HEK293 (cell line): Measurements from ENCODE around the gene IGFL1.

ENCODE experiments used
- CTCF ChIA-PET: fragments of 350-600 bp; formaldehyde crosslinking; extraction: SDS; loops from one replicate; lab custom pipeline; 2021; ENCODE audit warnings: antibody characterized with exemption; lab: Yijun Ruan, JAX
- POLR2A ChIA-PET: fragments of 300-600 bp; formaldehyde crosslinking; extraction: SDS; loops from one replicate; lab custom pipeline; 2020; ENCODE audit warnings: antibody characterized with exemption, inconsistent platforms; lab: Yijun Ruan, JAX
- H3K27ac ChIP-seq: fragments of 200-500 bp; sonication (Bioruptor generic); 2 replicates; pipeline ENCODE4 v1.5.1; 2014; ENCODE audit warnings: low read depth, low read length, control low read depth, inconsistent platforms; ENCODE audit errors: extremely low read depth
- H3K36me3 ChIP-seq, 2 experiments: fragments of 200-500 bp in 1 of 2; sonication (Bioruptor generic) in 1 of 2; 1 replicate in 1 of 2; 2 replicates in 1 of 2; pipeline ENCODE4 v1.5.1; 2014 to 2017; ENCODE audit warnings: inconsistent platforms in 2 of 2, low read length in 2 of 2; ENCODE audit not compliant: control insufficient read depth in 2 of 2, insufficient read depth in 1 of 2
- H3K4me1 ChIP-seq: fragments of 200-500 bp; sonication (Bioruptor generic); 2 replicates; pipeline ENCODE4 v1.5.1; 2014; ENCODE audit warnings: mild to moderate bottlenecking, low read length, inconsistent platforms; ENCODE audit not compliant: control insufficient read depth, insufficient read depth
- H3K4me3 ChIP-seq: 2 replicates; pipeline ENCODE4 v1.5.1; 2011; ENCODE audit warnings: low read depth, mild to moderate bottlenecking, control low read depth, low read length, moderate library complexity
- H3K9me3 ChIP-seq: fragments of 200-500 bp; sonication (Bioruptor generic); 2 replicates; pipeline ENCODE4 v1.5.1; 2014; ENCODE audit warnings: low read depth, low read length, inconsistent platforms; ENCODE audit not compliant: control insufficient read depth, insufficient read depth
- HOXD13 ChIP-seq: sonication (generic); formaldehyde crosslinking; IDR thresholded peaks from 2 replicates; pipeline ENCODE4 v1.8.0; 2022; ENCODE audit warnings: missing genetic modification reagents, borderline replicate concordance
- KLF10 ChIP-seq: fragments of 450-650 bp; IDR thresholded peaks from 2 replicates; pipeline ENCODE4 v1.5.1; 2018; ENCODE audit warnings: missing biosample characterization, mild to moderate bottlenecking, missing genetic modification characterization
- PRDM2 ChIP-seq: fragments of 450-650 bp; formaldehyde crosslinking; IDR thresholded peaks from 2 replicates; pipeline ENCODE4 v1.5.1; 2016; ENCODE audit warnings: missing biosample characterization, missing genetic modification characterization, borderline replicate concordance
- RBAK ChIP-seq: fragments of 450-650 bp; formaldehyde crosslinking; IDR thresholded peaks from 2 replicates; pipeline ENCODE4 v1.5.1; 2016; ENCODE audit warnings: missing biosample characterization, missing genetic modification characterization
- REST ChIP-seq: fragments of 450-650 bp; formaldehyde crosslinking; IDR thresholded peaks from 2 replicates; pipeline ENCODE4 v1.5.1; 2016; ENCODE audit warnings: missing biosample characterization, missing genetic modification characterization
- ZBTB10 ChIP-seq: fragments of 450-650 bp; formaldehyde crosslinking; IDR thresholded peaks from 2 replicates; pipeline ENCODE4 v1.5.1; 2016; ENCODE audit warnings: missing biosample characterization, missing genetic modification characterization
- ZFP3 ChIP-seq: fragments of 450-650 bp; formaldehyde crosslinking; IDR thresholded peaks from 2 replicates; pipeline ENCODE4 v1.5.1; 2016; ENCODE audit warnings: low read depth, missing biosample characterization, missing genetic modification characterization
- ZFP69B ChIP-seq: fragments of 450-650 bp; formaldehyde crosslinking; IDR thresholded peaks from 2 replicates; pipeline ENCODE4 v1.5.1; 2016; ENCODE audit warnings: missing biosample characterization, missing genetic modification characterization
- ZNF18 ChIP-seq: fragments of 450-650 bp; formaldehyde crosslinking; IDR thresholded peaks from 2 replicates; pipeline ENCODE4 v1.5.1; 2016; ENCODE audit warnings: missing biosample characterization, missing genetic modification characterization
- ZNF394 ChIP-seq: fragments of 450-650 bp; formaldehyde crosslinking; IDR thresholded peaks from 2 replicates; pipeline ENCODE4 v1.5.1; 2016; ENCODE audit warnings: missing biosample characterization, missing genetic modification characterization, mild to moderate bottlenecking, moderate library complexity, borderline replicate concordance
- ZNF513 ChIP-seq: fragments of 450-650 bp; IDR thresholded peaks from 2 replicates; pipeline ENCODE4 v1.5.1; 2018; ENCODE audit warnings: missing biosample characterization, missing genetic modification characterization
- ZNF530 ChIP-seq: fragments of 450-650 bp; formaldehyde crosslinking; IDR thresholded peaks from 2 replicates; pipeline ENCODE4 v1.5.1; 2016; ENCODE audit warnings: low read depth, missing biosample characterization, missing genetic modification characterization
- ZNF629 ChIP-seq: fragments of 450-650 bp; formaldehyde crosslinking; IDR thresholded peaks from 2 replicates; pipeline ENCODE4 v1.5.1; 2017; ENCODE audit warnings: missing biosample characterization, missing genetic modification characterization

The IGFL1 gene

GRCh38 chr19:46218160-46218559 lies 11.4 kb upstream of the IGFL1 start:
- Histone ChIP-seq H3K27ac (no peak overlapping the region), H3K9me3 (no peaks in the 10 kb centered on the region), H3K4me3 (no peak overlapping the region), H3K4me1 (no peaks in the 10 kb centered on the region), H3K36me3 (no peaks in the 10 kb centered on the region)
- TF ChIP-seq ZNF513 (tag by site-specific recombination): peak; percentile 63; the same call in 1 of the 2 replicates
- TF ChIP-seq REST: peak; percentile 95
- no peak for TF ChIP-seq ZFP3
- ChIA-PET CTCF (interaction anchor here (0.7 to 1.1 kb wide), 2 partner anchors 140 to 161 kb away, joined by 3 to 4 read pairs; no protein-coding TSS in a partner anchor), POLR2A (no interaction called here)

- Histone ChIP-seq H3K4me3 (no peak overlapping the region), H3K36me3 (no peaks in the 10 kb centered on the region), H3K9me3 (no peaks in the 10 kb centered on the region), H3K27ac (no peak overlapping the region), H3K4me1 (no peaks in the 10 kb centered on the region)
- ChIA-PET POLR2A (no interaction called here), CTCF (interaction anchor here (0.6 to 0.7 kb wide), 3 partner anchors 61 to 291 kb away, joined by 3 to 4 read pairs (median 3); no protein-coding TSS in a partner anchor)
- TF ChIP-seq ZNF629 (tag by site-specific recombination) (0 out of 2 replicates have a peak, but pooled peaks have one; percentile 4), ZBTB10 (tag by site-specific recombination) (no peak)
These were observed 9.4 kb upstream of the IGFL1 start for GRCh38 chr19:46220038-46220615.

- H3K4me3 ChIP-seq: no peak overlapping the region
- ChIA-PET POLR2A (no interaction called here), CTCF (interaction anchor here (0.8 to 1.0 kb wide), 3 partner anchors 44 to 171 kb away, joined by 3 read pairs; no protein-coding TSS in a partner anchor)
- no peaks in the 10 kb centered on the region for H3K4me1 ChIP-seq
- H3K9me3 ChIP-seq: no peaks in the 10 kb centered on the region
- H3K36me3 ChIP-seq: no peaks in the 10 kb centered on the region
- H3K27ac ChIP-seq: no peak overlapping the region
- TF ChIP-seq PRDM2 (tag by site-specific recombination) (no peak), ZFP69B (tag by site-specific recombination) (no peak), ZNF394 (tag by site-specific recombination) (no peak), ZNF530 (tag by site-specific recombination) (no peak), RBAK (tag by site-specific recombination) (no peak), KLF10 (tag by site-specific recombination) (no peak), ZNF18 (tag by site-specific recombination) (no peak), HOXD13 (CRISPR knock-in tag) (no peak)
These were observed 8.4 kb upstream of the IGFL1 start for GRCh38 chr19:46221152-46221551.
